Fibroblast of lung (primary cell): ENCODE results near the gene PPP2R3B. TPM values are rescaled to one million over a fixed set of nuclear protein-coding genes. Genes with fewer than 3 reads are reported as not detected.

Experiments
- DNase-seq, 2 donors: peaks; one replicate each; pipeline versions ENCODE4 v3.0.0 to v3.0.0-alpha.2; 2010; ENCODE audit warnings: low read depth in 2 of 2
- H2AFZ ChIP-seq: 2 replicates; pipeline ENCODE4 v1.5.1; 2012; ENCODE audit warnings: low read length, control low read depth, inconsistent platforms
- H3K27ac ChIP-seq: 2 replicates; pipeline ENCODE4 v1.5.1; 2011; ENCODE audit warnings: low read length, control low read depth; ENCODE audit not compliant: insufficient read depth
- H3K27me3 ChIP-seq: 2 replicates; pipeline ENCODE4 v1.5.1; 2011; ENCODE audit warnings: mild to moderate bottlenecking, low read length; ENCODE audit not compliant: control insufficient read depth, insufficient read depth
- H3K36me3 ChIP-seq: 2 replicates; pipeline ENCODE4 v1.5.1; 2011; ENCODE audit warnings: low read length; ENCODE audit not compliant: control insufficient read depth, insufficient read depth
- H3K4me1 ChIP-seq: 2 replicates; pipeline ENCODE4 v1.5.1; 2011; ENCODE audit warnings: low read length; ENCODE audit not compliant: control insufficient read depth, insufficient read depth; ENCODE audit errors: extremely low read depth
- H3K4me2 ChIP-seq: 2 replicates; pipeline ENCODE4 v1.5.1; 2011; ENCODE audit warnings: low read length, control low read depth; ENCODE audit not compliant: insufficient read depth; ENCODE audit errors: extremely low read depth
- H3K4me3 ChIP-seq, 4 experiments: fragments of 200-600 bp in 1 of 4; sonication (generic) in 1 of 4; replicated peaks in 1 of 4; 2 replicates each; pipeline ENCODE4 v1.5.1; 2011 to 2016; ENCODE audit warnings: low read length in 4 of 4, low read depth in 3 of 4, mild to moderate bottlenecking in 3 of 4, control low read depth in 2 of 4, inconsistent platforms in 1 of 4, mixed read lengths in 1 of 4; ENCODE audit not compliant: insufficient read depth in 1 of 4; ENCODE audit errors: control extremely low read depth in 1 of 4
- H3K79me2 ChIP-seq: 2 replicates; pipeline ENCODE4 v1.5.1; 2012; ENCODE audit warnings: mild to moderate bottlenecking, low read length, inconsistent platforms; ENCODE audit not compliant: control insufficient read depth, insufficient read depth
- H3K9ac ChIP-seq: 2 replicates; pipeline ENCODE4 v1.5.1; 2011; ENCODE audit warnings: mild to moderate bottlenecking, low read length, control low read depth; ENCODE audit not compliant: insufficient read depth
- H3K9me3 ChIP-seq: 2 replicates; pipeline ENCODE4 v1.5.1; 2012; ENCODE audit warnings: low read depth, low read length; ENCODE audit not compliant: control insufficient read depth, insufficient read depth
- H4K20me1 ChIP-seq: 2 replicates; pipeline ENCODE4 v1.5.1; 2011; ENCODE audit warnings: low read length; ENCODE audit not compliant: control insufficient read depth, insufficient read depth; ENCODE audit errors: extremely low read depth
- CTCF ChIP-seq, 2 donors: IDR thresholded peaks in 1 of 2; conservative IDR thresholded peaks in 1 of 2; 1 replicate in 1 of 2; 2 replicates in 1 of 2; pipeline ENCODE4 v1.5.1; 2011 to 2012; ENCODE audit warnings: low read length in 2 of 2, control low read depth in 1 of 2, inconsistent platforms in 1 of 2, low read depth in 1 of 2, mild to moderate bottlenecking in 1 of 2
- EZH2 ChIP-seq: IDR thresholded peaks from 2 replicates; pipeline ENCODE4 v1.5.1; 2012; ENCODE audit warnings: low read length, control low read depth, mild to moderate bottlenecking; ENCODE audit errors: missing control alignments
- polyA plus RNA-seq, 2 donors: library from polyadenylated mRNA; depleted of rRNA in 1 of 2; stranded (reverse) in 1 of 2; unstranded in 1 of 2; fragments of >200 nt; gene quantifications; 2 replicates each; pipeline ENCODE4 v1.2.1, GENCODE V29; 2011 to 2012; ENCODE audit warnings: missing spikeins in 1 of 2
- total RNA-seq: library from RNA; depleted of rRNA; stranded (reverse); fragments of >200 nt; gene quantifications from 2 replicates; pipeline ENCODE4 v1.2.1, GENCODE V29; 2014

PPP2R3B gene
- total and polyA plus RNA-seq, 2 donors (not counting 1 experiment from before 2014, with no cell fraction given): 3.2 to 14.7 TPM

DNA sequence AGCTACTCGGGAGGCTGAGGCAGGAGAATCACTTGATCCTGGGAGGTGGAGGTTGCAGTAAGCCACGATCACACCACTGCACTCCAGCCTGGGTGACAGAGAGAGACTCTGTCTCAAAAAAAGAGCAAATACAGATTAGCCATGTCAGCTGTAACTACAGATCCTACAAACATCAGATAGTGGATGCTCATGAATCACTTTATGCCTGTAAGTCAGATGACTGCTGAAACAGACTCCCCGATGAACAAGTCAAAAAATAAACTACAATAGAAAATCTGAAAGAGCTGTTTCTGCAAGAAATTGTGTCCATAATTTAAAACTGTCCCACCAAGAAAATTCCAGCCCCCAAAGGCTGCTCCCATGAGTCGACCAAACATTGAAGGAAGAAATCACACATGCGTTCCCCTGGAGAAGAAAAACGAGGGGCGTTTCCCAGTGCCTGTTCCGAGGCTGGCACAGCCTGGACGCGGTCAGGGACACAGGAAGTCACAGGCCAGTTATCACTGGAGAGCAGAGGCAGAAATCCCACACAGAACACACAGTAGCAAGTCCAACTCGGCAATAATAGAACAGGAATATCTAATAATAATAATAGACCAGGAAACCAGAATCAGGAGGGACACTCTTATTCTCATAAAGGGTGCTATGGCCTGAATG lies 38.1 kb downstream of the PPP2R3B start:
- Histone ChIP-seq H3K79me2 (no peaks in the 10 kb centered on the region), H3K4me3 (no peak overlapping the region), H3K36me3 (no peaks in the 10 kb centered on the region), H3K4me1 (no peaks in the 10 kb centered on the region), H3K9ac (no peak overlapping the region), H3K9me3 (no peaks in the 10 kb centered on the region), H2AFZ (no peak overlapping the region), H3K4me2 (no peak overlapping the region), H3K27ac (no peak overlapping the region), H3K27me3 (no peaks in the 10 kb centered on the region), H4K20me1 (no peaks in the 10 kb centered on the region)
- no peak for DNase-seq
- TF ChIP-seq CTCF (conservative IDR thresholded peaks at IDR 0.05 in 1 of 2, IDR thresholded peaks at IDR 0.05 in 1 of 2; ENCODE audit: low read depth in 1 of 2, low read length in 2 of 2) (no peak), EZH2 (no peak)

GRCh38 chrX:347351-348117 lies 39.2 kb downstream of the PPP2R3B start:
- no peaks in the 10 kb centered on the region for H4K20me1 ChIP-seq
- H3K4me1 ChIP-seq: no peaks in the 10 kb centered on the region
- H3K9me3 ChIP-seq: no peaks in the 10 kb centered on the region
- H3K9ac ChIP-seq: no peak overlapping the region
- H3K27ac ChIP-seq: no peak overlapping the region
- TF ChIP-seq EZH2: no peak
- no peaks in the 10 kb centered on the region for H3K36me3 ChIP-seq
- no peak overlapping the region for H2AFZ ChIP-seq
- no peaks in the 10 kb centered on the region for H3K27me3 ChIP-seq
- no peak for DNase-seq
- H3K79me2 ChIP-seq: no peaks in the 10 kb centered on the region
- H3K4me2 ChIP-seq: no peak overlapping the region
- H3K4me3 ChIP-seq: no peak overlapping the region

GRCh38 chrX:346034-346813 lies 40.5 kb downstream of the PPP2R3B start:
- no peak for DNase-seq
- no peak overlapping the region for H3K4me2 ChIP-seq
- no peaks in the 10 kb centered on the region for H4K20me1 ChIP-seq
- no peaks in the 10 kb centered on the region for H3K27me3 ChIP-seq
- H3K4me1 ChIP-seq: no peaks in the 10 kb centered on the region
- H3K9ac ChIP-seq: no peak overlapping the region
- no peak overlapping the region for H3K4me3 ChIP-seq
- no peaks in the 10 kb centered on the region for H3K79me2 ChIP-seq
- H3K36me3 ChIP-seq: no peaks in the 10 kb centered on the region
- H3K9me3 ChIP-seq: no peaks in the 10 kb centered on the region
- TF ChIP-seq EZH2: no peak
- no peak for TF ChIP-seq CTCF (conservative IDR thresholded peaks at IDR 0.05 in 1 of 2, IDR thresholded peaks at IDR 0.05 in 1 of 2; ENCODE audit: low read depth in 1 of 2, low read length in 2 of 2)
- H2AFZ ChIP-seq: no peak overlapping the region
- no peak overlapping the region for H3K27ac ChIP-seq
